HG02973 (cell line): ENCODE measurements around the gene TASP1.
"Not testable (repeated sequence)": the region's sequence is repeated elsewhere in the genome, so short reads cannot be mapped to it uniquely, and the experiment has no call there.

Source experiments
- ATAC-seq: cut with Tn5 transposase; IDR thresholded peaks from one replicate; pipeline ENCODE4 v1.9.1; 2021; ENCODE audit warnings: moderate library complexity; ENCODE audit not compliant: unreplicated experiment

The TASP1 gene

GRCh38 chr20:13403453-13403852 is 235.3 kb downstream of the TASP1 start:
- ATAC-seq: no peak

- ATAC-seq: no peak
These were observed 235.7 kb downstream of the TASP1 start for GRCh38 chr20:13402986-13403385.

- no peak for ATAC-seq
These were observed 236.5 kb downstream of the TASP1 start for GRCh38 chr20:13402171-13402760.

GRCh38 chr20:13401596-13401995 is 237.1 kb downstream of the TASP1 start:
- ATAC-seq: no peak

- no peak for ATAC-seq
These were observed 238.3 kb downstream of the TASP1 start for GRCh38 chr20:13400453-13400852.

- ATAC-seq: peak; percentile 46
These were observed 241.4 kb downstream of the TASP1 start for GRCh38 chr20:13397300-13397724.

- ATAC-seq: no peak
These were observed 241.9 kb downstream of the TASP1 start for GRCh38 chr20:13396826-13397225.

GRCh38 chr20:13396022-13396421 is 242.7 kb downstream of the TASP1 start:
- ATAC-seq: no peak

- no peak for ATAC-seq
These were observed 243.5 kb downstream of the TASP1 start for GRCh38 chr20:13395232-13395631.

GRCh38 chr20:13392391-13392790 is 246.3 kb downstream of the TASP1 start:
- ATAC-seq: no peak

GRCh38 chr20:13389115-13389514 is 249.6 kb downstream of the TASP1 start:
- ATAC-seq: no peak

- no peak for ATAC-seq
These were observed 254.6 kb downstream of the TASP1 start for GRCh38 chr20:13384132-13384531.

GRCh38 chr20:13382786-13383185 is 255.9 kb downstream of the TASP1 start:
- ATAC-seq: no peak

- not testable (repeated sequence) for ATAC-seq
These were observed 258.1 kb downstream of the TASP1 start for GRCh38 chr20:13380497-13381229.

GRCh38 chr20:13373400-13373799 is 265.3 kb downstream of the TASP1 start:
- ATAC-seq: no peak

- ATAC-seq: no peak
These were observed 274.2 kb downstream of the TASP1 start for GRCh38 chr20:13364278-13365170.

GRCh38 chr20:13363473-13363872 is 275.3 kb downstream of the TASP1 start:
- no peak for ATAC-seq

GRCh38 chr20:13362165-13362564 is 276.6 kb downstream of the TASP1 start:
- not testable (repeated sequence) for ATAC-seq

- not testable (repeated sequence) for ATAC-seq
These were observed 279.8 kb downstream of the TASP1 start for GRCh38 chr20:13358936-13359335.

- not testable (repeated sequence) for ATAC-seq
These were observed 280.9 kb downstream of the TASP1 start for GRCh38 chr20:13357782-13358181.

- ATAC-seq: no peak
These were observed 282.1 kb downstream of the TASP1 start for GRCh38 chr20:13356591-13356990.
